GM12891 (cell line): ENCODE measurements around the gene MIF.

Experiments used
- DNase-seq: peaks from one replicate; pipeline ENCODE4 v3.0.0; 2011; ENCODE audit warnings: low spot score; ENCODE audit not compliant: insufficient read length
- FAIRE-seq: peaks from 2 replicates; lab custom pipeline; 2011; peaks lifted over from hg19 to GRCh38; lab: Jason Lieb, UNC
- PAX5 ChIP-seq: IDR thresholded peaks from 2 replicates; pipeline ENCODE4 v1.6.1; 2011; ENCODE audit warnings: low read length, moderate library complexity, mild to moderate bottlenecking; ENCODE audit not compliant: insufficient read depth, severe bottlenecking
- POLR2A ChIP-seq: IDR thresholded peaks from 2 replicates; pipeline ENCODE4 v1.6.1; 2011; ENCODE audit warnings: low read depth, low read length, control low read depth
- POLR2AphosphoS5 ChIP-seq: IDR thresholded peaks from 2 replicates; pipeline ENCODE4 v1.6.1; 2011; ENCODE audit warnings: low read depth, low read length, control low read depth
- POU2F2 ChIP-seq: IDR thresholded peaks from 2 replicates; pipeline ENCODE4 v1.6.1; 2011; ENCODE audit warnings: low read depth, mild to moderate bottlenecking, control low read depth, low read length, moderate library complexity
- SPI1 ChIP-seq: IDR thresholded peaks from 2 replicates; pipeline ENCODE4 v1.6.1; 2011; ENCODE audit warnings: low read depth, low read length, control low read depth
- TAF1 ChIP-seq: IDR thresholded peaks from 2 replicates; pipeline ENCODE4 v1.6.1; 2011; ENCODE audit warnings: low read depth, low read length, control low read depth

Gene MIF

DNA sequence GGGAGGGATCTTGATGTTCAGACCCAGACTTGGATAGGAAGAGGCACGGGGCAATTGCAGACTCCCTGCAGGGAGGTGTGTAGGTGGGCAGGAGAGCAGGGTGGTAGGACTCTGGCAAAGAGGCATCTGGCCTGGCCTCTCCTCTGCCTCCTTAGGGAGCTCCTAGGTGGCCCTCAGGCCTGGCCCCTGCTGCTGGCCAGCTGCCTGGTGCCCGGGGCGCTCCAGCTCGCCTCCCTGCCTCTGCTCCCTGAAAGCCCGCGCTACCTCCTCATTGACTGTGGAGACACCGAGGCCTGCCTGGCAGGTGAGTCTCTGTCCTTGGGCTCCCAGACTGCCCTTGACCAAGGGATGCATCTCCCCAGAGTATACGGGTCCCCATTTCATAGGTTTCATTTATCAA lies 16.6 kb upstream of the MIF start:
- FAIRE-seq (no peak), DNase-seq (no peak)
- no peak for TF ChIP-seq POU2F2

DNA sequence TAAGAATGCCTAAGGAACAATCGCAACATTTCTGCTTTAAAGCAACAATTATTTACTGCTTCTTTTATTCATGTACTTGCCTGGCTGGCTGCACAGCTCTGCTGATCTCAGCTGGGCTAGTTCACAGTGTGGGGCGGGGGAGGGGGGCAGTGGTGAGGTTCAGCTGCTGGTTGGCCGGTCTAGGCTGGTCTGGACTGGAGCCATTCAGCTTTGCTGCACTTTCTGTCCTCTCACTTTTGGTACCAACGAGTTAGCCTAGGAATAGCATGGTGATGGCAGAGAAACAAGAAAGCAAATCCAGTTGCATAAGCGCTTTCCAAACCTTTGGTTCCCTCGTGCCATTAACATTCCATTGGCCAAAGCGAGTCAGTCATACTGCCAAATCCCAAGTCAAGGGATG lies 16.0 kb upstream of the MIF start:
- DNase-seq (no peak), FAIRE-seq (no peak)
- no peak for TF ChIP-seq POLR2A
- TF ChIP-seq SPI1 = no peak
- no peak for TF ChIP-seq TAF1
- TF ChIP-seq POU2F2 = no peak
- TF ChIP-seq PAX5 = no peak
- no peak for TF ChIP-seq POLR2AphosphoS5

DNA sequence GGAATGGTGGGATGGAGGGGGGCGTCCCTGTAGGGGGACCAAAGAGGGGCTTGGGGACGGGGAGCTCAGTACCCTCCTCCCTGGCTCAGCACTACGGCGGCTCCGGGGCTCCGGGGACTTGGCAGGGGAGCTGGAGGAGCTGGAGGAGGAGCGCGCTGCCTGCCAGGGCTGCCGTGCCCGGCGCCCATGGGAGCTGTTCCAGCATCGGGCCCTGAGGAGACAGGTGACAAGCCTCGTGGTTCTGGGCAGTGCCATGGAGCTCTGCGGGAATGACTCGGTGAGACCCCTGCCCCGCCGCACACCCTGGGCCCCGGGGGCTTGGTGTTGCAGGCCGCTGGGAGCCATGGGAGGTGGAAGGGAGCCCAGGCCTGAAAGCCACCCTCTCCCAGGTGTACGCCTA lies 11.8 kb upstream of the MIF start:
- FAIRE-seq (no peak), DNase-seq (no peak)
- TF ChIP-seq POU2F2 (no peak), PAX5 (no peak), POLR2AphosphoS5 (no peak), SPI1 (no peak), POLR2A (no peak), TAF1 (no peak)

DNA sequence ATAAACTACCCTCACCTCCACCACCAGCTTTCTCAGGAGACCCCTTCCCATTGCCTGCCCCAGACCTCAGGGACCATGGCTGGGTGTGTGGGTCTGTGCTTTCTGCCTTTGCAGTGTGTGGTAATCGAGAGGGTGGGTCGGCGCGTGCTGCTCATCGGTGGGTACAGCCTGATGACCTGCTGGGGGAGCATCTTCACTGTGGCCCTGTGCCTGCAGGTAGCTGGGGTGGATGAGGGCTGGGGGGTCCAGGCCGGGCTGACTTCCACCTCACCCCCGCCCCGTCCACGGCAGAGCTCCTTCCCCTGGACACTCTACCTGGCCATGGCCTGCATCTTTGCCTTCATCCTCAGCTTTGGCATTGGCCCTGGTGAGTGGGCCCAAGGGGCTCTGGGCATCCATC lies 10.5 kb upstream of the MIF start:
- no peak for DNase-seq
- FAIRE-seq = no peak
- TF ChIP-seq PAX5 (no peak), SPI1 (no peak), POLR2A (no peak), POLR2AphosphoS5 (no peak), POU2F2 (no peak), TAF1 (no peak)

DNA sequence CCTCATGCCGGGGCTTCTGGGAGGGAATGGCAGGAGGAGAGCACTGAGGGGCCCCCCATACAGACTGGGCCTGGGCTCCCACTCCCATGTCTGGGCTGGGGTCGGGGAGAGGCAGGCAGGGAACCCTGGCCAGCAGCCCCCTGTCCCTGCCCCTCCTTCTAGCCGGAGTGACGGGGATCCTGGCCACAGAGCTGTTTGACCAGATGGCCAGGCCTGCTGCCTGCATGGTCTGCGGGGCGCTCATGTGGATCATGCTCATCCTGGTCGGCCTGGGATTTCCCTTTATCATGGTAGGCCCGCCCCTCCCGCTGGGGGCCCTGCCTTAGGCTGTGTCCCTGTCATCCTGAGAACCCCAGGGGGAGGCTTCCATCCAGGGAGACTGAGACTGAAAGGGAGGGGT lies 10.0 kb upstream of the MIF start:
- DNase-seq (no peak), FAIRE-seq (no peak)
- TF ChIP-seq PAX5 (no peak), SPI1 (no peak), POLR2AphosphoS5 (no peak), TAF1 (no peak), POLR2A (no peak), POU2F2 (no peak)

DNA sequence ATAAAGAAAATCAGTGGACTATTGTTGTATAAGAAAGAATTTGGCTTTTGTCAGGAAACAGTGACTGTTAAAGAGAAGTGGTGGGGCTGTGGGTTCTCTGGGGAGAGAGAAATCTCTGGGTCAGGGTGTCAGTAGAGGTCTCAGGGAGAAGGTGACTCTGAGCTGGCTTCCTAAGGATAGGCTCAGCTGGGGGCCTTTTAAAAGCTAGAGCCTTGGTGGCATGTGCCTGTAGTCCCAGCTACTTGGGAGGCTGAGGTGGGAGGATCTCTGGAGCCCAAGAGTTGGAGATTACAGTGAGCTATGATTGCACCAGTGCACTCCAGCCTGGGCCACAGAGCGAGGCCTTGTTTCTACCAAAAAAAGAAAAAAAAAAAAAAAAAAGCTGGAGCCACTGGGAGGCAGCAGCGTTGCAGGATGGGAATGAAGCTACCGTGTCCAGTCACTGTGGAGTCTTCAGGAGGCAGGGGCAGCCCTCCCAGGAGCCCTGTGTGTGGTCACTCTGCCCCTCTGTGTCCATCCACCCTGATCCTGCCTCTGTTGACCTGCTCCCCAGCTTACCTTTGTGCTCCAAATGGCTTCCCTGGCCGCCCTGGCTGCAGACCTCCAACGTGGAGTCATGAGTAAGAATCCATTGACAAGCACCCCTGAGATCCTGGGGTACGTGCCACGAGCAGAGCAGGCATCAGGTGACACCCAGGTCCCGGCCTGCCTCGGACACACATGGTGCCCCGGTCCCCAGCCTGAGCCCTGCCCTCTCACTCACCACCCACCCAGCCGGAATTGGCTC lies 5.4 kb upstream of the MIF start:
- FAIRE-seq (no peak), DNase-seq (no peak)
- TF ChIP-seq POLR2A (no peak), TAF1 (no peak), POU2F2 (no peak), PAX5 (no peak), POLR2AphosphoS5 (no peak), SPI1 (no peak)

DNA sequence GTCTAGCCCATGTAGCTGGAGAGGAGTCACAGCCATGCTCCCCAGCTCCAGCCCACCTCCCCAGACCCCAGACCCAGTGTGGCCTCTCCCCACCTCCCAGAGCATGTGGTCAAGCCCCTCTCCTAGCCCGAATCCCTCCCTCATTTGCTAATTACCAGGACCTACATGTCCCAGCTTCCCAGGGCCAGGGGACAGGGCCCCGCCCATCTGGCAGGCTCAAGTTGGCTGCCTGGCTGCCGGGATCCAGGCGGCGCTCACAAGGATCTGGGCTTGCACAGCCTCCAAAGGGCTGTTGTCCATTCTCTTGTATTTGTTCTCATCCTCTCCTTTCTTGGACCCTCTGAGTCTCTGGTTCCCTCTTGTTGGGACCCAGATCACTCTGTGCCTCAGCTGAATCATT lies 4.6 kb upstream of the MIF start:
- FAIRE-seq (no peak), DNase-seq (no peak)
- no peak for TF ChIP-seq POU2F2
- TF ChIP-seq PAX5 = no peak
- no peak for TF ChIP-seq POLR2AphosphoS5
- no peak for TF ChIP-seq TAF1
- no peak for TF ChIP-seq POLR2A
- TF ChIP-seq SPI1 = no peak

DNA sequence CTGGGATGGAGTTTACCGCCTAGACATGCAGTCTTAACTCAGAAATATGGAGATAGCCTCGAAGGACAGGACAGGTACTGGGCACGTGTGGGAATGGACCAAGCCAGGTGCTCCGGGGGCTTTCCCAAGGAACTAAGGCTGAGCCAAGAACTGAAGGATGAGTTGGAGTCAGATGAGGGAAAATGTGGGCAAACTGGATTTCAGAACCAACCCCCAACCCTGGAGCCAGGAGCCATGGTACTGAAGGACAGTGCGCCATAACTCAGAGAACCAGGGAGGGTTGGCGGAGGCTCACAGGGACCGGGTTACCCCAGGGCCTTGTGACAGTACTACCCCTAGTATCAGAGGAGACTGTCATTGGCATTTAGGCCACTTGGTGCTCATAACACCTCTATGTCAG lies 2.5 kb upstream of the MIF start:
- DNase-seq (no peak), FAIRE-seq (no peak)
- TF ChIP-seq TAF1 (no peak), PAX5 (no peak), SPI1 (no peak), POU2F2 (no peak), POLR2AphosphoS5 (no peak), POLR2A (no peak)

DNA sequence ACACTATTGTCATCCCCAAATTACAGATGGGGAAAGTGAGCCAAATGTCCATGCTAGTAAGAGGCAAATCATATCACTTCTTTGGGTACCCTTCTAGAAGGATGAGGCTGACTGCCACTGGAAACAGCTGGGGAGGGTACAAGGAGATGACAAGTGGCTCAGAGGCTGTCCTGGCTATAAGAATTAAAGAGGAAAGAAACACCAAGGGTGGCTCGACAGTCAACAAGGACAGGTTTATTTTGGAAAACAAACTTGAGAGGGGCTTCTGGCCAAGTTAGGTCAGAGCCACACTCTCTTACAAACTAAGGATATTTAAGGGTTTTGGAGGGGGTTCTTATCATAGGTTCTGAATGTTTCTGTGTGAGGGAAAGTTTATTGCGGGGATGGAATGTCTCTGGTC lies 2.1 kb upstream of the MIF start:
- TF ChIP-seq TAF1 (no peak), POLR2A (no peak), PAX5 (no peak), POLR2AphosphoS5 (no peak), SPI1 (no peak), POU2F2 (no peak)
- no peak for DNase-seq
- no peak for FAIRE-seq

DNA sequence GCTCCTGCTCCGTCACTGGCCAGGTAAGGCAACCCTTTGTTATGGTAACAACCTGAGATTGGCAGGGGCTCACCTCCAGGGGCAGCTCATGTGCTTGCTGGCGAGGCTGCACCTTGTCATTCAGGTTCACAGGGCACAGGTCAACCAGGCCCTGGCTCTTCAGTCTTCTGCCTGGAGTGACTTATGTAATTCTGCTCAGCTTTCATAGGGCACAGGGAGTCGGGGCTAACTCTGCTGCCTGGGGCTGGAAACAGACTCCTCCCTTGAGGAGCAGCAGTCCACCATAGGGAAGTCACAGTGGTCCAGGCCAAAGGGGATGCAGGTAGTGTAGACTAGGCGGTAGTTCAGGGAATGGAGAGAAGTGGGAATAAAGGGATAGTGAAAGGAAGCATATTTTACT lies 1.5 kb upstream of the MIF start:
- DNase-seq (no peak), FAIRE-seq (no peak)
- TF ChIP-seq POLR2A (no peak), SPI1 (no peak), POU2F2 (no peak), PAX5 (no peak), TAF1 (no peak), POLR2AphosphoS5 (no peak)
